ENCODE data around the gene INAFM2. TPM values are rescaled to one million over a fixed set of nuclear protein-coding genes. Genes with fewer than 3 reads are reported as not detected.

The INAFM2 gene
- total and polyA plus RNA-seq, 9 of the 15 experiments (the other 6 are each of a cell fraction or from before 2014, with no cell fraction given): 11.8 to 43.1 (median 27.2) TPM

- TF ChIP-seq ZNF318 (IDR thresholded peaks at IDR 0.05; ENCODE audit: borderline replicate concordance in 1 of 2, low read depth in 1 of 2): no peak
- no peak for TF ChIP-seq PCBP2 (IDR thresholded peaks at IDR 0.05; ENCODE audit: low read depth, low read length, poor library complexity, severe bottlenecking)
- no peak for TF ChIP-seq CBX5 (IDR thresholded peaks at IDR 0.05; ENCODE audit: borderline replicate concordance, low read depth)
- TF ChIP-seq PHB (CRISPR knock-in tag; IDR thresholded peaks at IDR 0.05): no peak
- peak; percentile 83 for TF ChIP-seq POLR2G (IDR thresholded peaks at IDR 0.05; ENCODE audit: low read depth, low read length)
- TF ChIP-seq LEF1 (IDR thresholded peaks at IDR 0.05): no peak
- TF ChIP-seq ZNF24 (IDR thresholded peaks at IDR 0.05): no peak
Measured at GRCh38 chr15:40367686-40368611, 44.5 kb downstream of the INAFM2 start (continued).

Measured in K562 (cell line).